ENCODE measurements around the gene SHANK1. TPM values are rescaled to one million over a fixed set of nuclear protein-coding genes. Genes with fewer than 3 reads are reported as not detected.

The SHANK1 gene
- total and polyA plus RNA-seq, 12 donors, result 1.5 to 22.6 (median 9.0) TPM

DNA sequence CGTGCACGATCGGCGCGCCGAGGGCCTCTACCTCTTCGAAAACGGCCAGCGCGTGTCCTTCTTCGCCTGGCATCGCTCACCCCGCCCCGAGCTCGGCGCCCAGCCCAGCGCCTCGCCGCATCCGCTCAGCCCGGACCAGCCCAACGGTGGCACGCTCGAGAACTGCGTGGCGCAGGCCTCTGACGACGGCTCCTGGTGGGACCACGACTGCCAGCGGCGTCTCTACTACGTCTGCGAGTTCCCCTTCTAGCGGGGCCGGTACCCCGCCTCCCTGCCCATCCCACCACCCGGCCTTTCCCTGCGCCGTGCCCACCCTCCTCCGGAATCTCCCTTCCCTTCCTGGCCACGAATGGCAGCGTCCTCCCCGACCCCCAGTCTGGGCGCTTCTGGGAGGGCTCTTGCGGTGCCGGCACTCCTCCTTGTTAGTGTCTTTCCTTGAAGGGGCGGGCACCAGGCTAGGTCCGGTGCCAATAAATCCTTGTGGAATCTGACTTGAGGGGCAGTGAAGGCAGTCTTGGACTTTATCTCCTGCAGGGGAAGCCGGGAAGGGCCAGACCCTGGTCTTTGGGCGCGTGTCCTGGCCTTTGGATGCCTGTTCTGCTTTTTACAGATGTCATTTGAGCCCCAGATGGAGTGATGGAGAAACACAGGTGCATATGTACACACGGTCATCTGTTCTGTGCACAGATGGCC, 5.8 kb upstream of the SHANK1 start:
- 2 to 7% (median 5%) methylated on average over 13 to 52 of the region's 52 CpGs for WGBS, 4 donors
- Histone ChIP-seq H3K4me1 (replicated peaks in 1 of 2) (peaks cover 5 to 35% of the 10 kb centered on the region in 2 donors), H3K27ac (peak overlapping the region in 2 of 5 donors; percentile 76 to 86), H3K27me3 (no peaks in the 10 kb centered on the region), H3K9me3 (replicated peaks in 1 of 3) (no peaks in the 10 kb centered on the region), H3K4me3 (peak overlapping the region in 3 of 4 donors; percentile 22 to 70 (median 33)), H3K36me3 (replicated peaks in 1 of 2) (no peaks in the 10 kb centered on the region)
- intact Hi-C loops (cut with DNase I), result no loop called here
- no peak for TF ChIP-seq POLR2A (IDR thresholded peaks at IDR 0.05)
- TF ChIP-seq, protein P1, sequence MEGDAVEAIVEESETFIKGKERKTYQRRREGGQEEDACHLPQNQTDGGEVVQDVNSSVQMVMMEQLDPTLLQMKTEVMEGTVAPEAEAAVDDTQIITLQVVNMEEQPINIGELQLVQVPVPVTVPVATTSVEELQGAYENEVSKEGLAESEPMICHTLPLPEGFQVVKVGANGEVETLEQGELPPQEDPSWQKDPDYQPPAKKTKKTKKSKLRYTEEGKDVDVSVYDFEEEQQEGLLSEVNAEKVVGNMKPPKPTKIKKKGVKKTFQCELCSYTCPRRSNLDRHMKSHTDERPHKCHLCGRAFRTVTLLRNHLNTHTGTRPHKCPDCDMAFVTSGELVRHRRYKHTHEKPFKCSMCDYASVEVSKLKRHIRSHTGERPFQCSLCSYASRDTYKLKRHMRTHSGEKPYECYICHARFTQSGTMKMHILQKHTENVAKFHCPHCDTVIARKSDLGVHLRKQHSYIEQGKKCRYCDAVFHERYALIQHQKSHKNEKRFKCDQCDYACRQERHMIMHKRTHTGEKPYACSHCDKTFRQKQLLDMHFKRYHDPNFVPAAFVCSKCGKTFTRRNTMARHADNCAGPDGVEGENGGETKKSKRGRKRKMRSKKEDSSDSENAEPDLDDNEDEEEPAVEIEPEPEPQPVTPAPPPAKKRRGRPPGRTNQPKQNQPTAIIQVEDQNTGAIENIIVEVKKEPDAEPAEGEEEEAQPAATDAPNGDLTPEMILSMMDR (IDR thresholded peaks at IDR 0.05), result peak in 1 of 6 experiments; percentile 14
- no peak for DNase-seq

DNA sequence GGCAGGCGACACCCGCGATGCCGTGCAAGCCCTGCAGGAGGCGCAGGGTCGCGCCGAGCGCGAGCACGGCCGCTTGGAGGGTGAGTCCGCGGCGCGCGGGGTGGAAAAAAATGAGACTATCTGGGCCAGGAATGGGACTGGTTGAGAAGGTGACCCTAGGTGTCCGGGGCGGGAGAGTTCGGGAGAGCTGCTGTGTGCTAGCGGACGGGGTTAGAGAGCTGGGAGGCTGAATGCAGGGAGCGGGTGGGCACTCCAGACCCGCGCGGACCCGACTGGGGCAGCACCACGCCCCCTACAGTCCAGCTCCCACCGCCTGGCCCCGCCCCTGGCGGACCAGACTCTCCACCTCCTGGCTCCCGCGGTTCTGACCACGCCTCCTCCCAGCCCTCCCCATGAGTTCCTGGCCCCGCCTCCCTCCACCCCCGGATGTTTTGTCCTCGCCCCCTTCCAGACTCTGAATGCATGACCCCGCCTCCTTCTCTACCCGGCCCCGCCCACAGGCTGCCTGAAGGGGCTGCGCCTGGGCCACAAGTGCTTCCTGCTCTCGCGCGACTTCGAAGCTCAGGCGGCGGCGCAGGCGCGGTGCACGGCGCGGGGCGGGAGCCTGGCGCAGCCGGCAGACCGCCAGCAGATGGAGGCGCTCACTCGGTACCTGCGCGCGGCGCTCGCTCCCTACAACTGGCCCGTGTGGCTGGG, 5.1 kb upstream of the SHANK1 start:
- intact Hi-C loops (cut with DNase I), result no loop called here
- WGBS, 4 donors, result 0 to 4% (median 2%) methylated on average over 16 to 65 of the region's 65 CpGs
- H3K36me3 ChIP-seq (replicated peaks in 1 of 2), result no peaks in the 10 kb centered on the region
- H3K9me3 ChIP-seq (replicated peaks in 1 of 3), result no peaks in the 10 kb centered on the region
- TF ChIP-seq, protein P1 (IDR thresholded peaks at IDR 0.05), result peak; percentile 49 to 91 (median 76)
- peak; percentile 76 to 80 for TF ChIP-seq POLR2A (IDR thresholded peaks at IDR 0.05)
- peak overlapping the region in 2 of 5 donors; percentile 76 to 88 for H3K27ac ChIP-seq
- peak overlapping the region in 2 of 4 donors; percentile 33 to 70 for H3K4me3 ChIP-seq
- H3K4me1 ChIP-seq (replicated peaks in 1 of 2), result peaks cover 5 to 35% of the 10 kb centered on the region in 2 donors
- peak; percentile 99 to 100 (median 100) for DNase-seq
- H3K27me3 ChIP-seq, result no peaks in the 10 kb centered on the region

DNA sequence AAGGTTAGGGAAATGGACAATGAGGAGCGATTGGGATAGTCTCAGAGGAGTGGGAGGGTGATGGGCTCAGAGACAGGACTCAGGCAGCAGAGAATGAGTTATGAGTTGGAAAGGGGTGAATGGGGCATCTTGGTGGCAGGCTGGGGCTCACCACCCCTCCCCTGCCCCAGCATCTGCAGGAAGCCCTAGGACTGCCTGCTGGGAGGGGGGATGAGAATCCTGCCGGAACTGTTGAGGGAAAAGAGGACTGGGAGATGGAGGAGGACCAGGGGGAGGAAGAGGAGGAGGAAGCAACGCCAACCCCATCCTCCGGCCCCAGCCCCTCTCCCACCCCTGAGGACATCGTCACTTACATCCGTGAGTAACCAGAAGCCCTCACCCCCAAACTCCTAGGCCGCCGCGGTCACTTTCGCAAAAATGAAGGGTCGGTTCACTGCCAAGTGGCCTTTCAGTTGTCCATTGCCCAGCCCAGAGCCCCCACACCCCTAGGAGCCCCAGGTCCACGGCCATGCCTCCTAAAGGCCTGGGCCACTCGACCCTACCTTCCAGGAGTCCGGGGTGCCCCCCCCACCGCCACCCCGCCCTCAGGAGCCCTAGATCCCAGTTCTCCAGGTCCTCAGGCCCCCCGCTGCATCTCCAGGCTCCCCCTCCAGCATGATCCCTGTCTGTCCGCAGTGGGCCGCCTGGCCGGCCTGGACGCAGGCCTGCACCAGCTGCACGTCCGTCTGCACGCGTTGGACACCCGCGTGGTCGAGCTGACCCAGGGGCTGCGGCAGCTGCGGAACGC, 4.3 kb upstream of the SHANK1 start:
- Histone ChIP-seq H3K4me1 (replicated peaks in 1 of 2) (peaks cover 9 to 36% of the 10 kb centered on the region in 2 donors), H3K9me3 (replicated peaks in 1 of 3) (no peaks in the 10 kb centered on the region), H3K36me3 (replicated peaks in 1 of 2) (no peaks in the 10 kb centered on the region), H3K27ac (peak overlapping the region in 2 of 5 donors; percentile 74 to 88), H3K27me3 (no peaks in the 10 kb centered on the region), H3K4me3 (peak overlapping the region in 2 of 4 donors; percentile 4 to 70)
- intact Hi-C loops (cut with DNase I), result no loop called here
- no peak for TF ChIP-seq POLR2A (IDR thresholded peaks at IDR 0.05)
- TF ChIP-seq, protein P1 (IDR thresholded peaks at IDR 0.05), result no peak
- no peak for DNase-seq
- WGBS, 4 donors, result 6 to 25% (median 18%) methylated on average over 7 to 31 of the region's 31 CpGs

DNA sequence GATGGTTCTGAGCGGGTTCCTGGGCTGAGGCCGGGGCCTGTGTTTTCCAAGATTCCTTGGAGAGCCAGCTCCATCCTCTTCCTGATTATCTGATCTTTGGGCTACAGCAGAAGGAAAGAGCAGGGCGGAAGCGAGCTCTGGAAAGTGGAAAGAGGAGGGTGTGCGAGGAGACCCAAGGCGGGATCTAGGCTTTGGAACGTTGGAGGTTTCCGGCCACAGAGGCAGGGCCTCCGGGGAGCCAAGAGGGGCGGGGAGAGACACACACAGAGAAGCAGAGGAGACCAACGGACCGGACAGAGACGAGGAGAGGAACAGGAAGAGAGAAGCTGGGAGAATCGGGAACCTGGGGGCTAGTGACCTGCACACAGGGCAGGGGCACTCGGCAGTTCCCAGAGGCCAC, 3.5 kb upstream of the SHANK1 start, which contains the start of gene CLEC11A:
TSS of gene CLEC11A (plus strand) at position 296 of the 400 bp plus-strand sequence. CDS start 162 bp downstream, outside the sequence.
- TF ChIP-seq, protein P1 (IDR thresholded peaks at IDR 0.05), result no peak
- no peak for TF ChIP-seq POLR2A (IDR thresholded peaks at IDR 0.05)
- Histone ChIP-seq H3K27me3 (no peaks in the 10 kb centered on the region), H3K4me3 (peak within 1 kb of the TSS in 2 of 4 donors; percentile 4 to 70), H3K27ac (peak within 1 kb of the TSS in 2 of 5 donors; percentile 74 to 88), H3K36me3 (replicated peaks in 1 of 2) (no peaks in the 10 kb centered on the region), H3K9me3 (replicated peaks in 1 of 3) (no peaks in the 10 kb centered on the region), H3K4me1 (replicated peaks in 1 of 2) (peaks cover 16 to 38% of the 10 kb centered on the region in 2 donors)
- DNase-seq, result peak in 3 of 7 donors; percentile 28 to 65 (median 52)
- intact Hi-C loops (cut with DNase I), result no loop called here
- WGBS, 4 donors, result 32 to 45% (median 39%) methylated on average over 13 to 15 of the region's 15 CpGs
